GM23248 (cell line): ENCODE measurements around the gene MAN1C1.

ENCODE experiments used
- EZH2 ChIP-seq: fragments of 200-600 bp; sonication (generic); IDR thresholded peaks from 2 replicates; pipeline ENCODE4 v1.6.1; 2018; ENCODE audit warnings: antibody characterized with exemption, mild to moderate bottlenecking; ENCODE audit not compliant: insufficient read depth, poor library complexity, severe bottlenecking
- EZH2phosphoT487 ChIP-seq: fragments of 200-600 bp; sonication (generic); IDR thresholded peaks from 2 replicates; pipeline ENCODE4 v1.6.1; 2018; ENCODE audit warnings: antibody characterized with exemption, moderate library complexity, mild to moderate bottlenecking, low read depth; ENCODE audit not compliant: insufficient read depth

- no peak for TF ChIP-seq EZH2
- TF ChIP-seq EZH2phosphoT487 = no peak
Measured at GRCh38 chr1:25657121-25657882, 40.7 kb downstream of the MAN1C1 start.
